HG03045 (cell line): ENCODE data around the gene ARHGAP22.

Source experiments
- ATAC-seq: cut with Tn5 transposase; IDR thresholded peaks from one replicate; pipeline ENCODE4 v1.9.1; 2021; ENCODE audit warnings: mild to moderate bottlenecking, moderate library complexity; ENCODE audit not compliant: unreplicated experiment

ARHGAP22 gene

DNA sequence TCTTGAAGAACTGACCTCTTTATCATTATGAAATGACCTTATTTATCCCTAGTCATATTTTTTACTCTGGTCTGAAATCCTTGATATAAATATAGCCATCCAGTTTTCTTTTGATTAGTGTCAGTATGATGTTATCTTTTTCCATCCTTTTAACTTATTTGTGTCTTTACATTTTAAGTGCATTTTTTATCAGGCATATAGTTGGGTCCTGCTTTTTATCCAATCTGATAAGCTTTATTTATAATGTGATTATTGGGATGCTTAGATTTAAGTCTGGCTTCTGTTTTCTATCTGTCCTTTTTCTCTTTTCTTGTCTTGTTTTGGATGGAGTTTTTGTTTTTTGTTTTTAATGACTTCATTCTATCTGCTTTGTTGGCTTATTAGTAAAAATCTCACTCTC, 119.2 kb downstream of the ARHGAP22 start:
- ATAC-seq, result no peak

GRCh38 chr10:48484911-48485310, 120.0 kb downstream of the ARHGAP22 start:
- ATAC-seq, result no peak

GRCh38 chr10:48482207-48482606, 122.7 kb downstream of the ARHGAP22 start:
- ATAC-seq, result no peak

DNA sequence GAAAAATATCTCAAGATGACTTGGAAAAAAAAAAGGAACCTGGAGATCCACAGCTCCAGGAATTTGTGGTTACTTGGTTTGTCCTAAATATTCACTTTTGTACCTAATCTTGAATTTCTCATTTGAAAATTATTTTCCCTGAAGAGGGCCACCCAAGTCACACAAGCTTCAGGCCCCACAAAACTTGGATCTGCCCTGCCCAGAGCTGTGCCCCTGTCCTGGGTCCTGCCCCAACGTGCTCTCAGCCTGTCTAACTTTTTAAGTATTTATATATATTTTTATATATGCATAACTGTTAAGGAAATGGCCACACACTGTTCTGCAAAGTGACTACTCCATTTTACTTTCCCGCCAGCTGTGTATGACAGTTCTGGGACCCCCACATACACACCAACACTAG, 123.5 kb downstream of the ARHGAP22 start:
- ATAC-seq, result no peak

DNA sequence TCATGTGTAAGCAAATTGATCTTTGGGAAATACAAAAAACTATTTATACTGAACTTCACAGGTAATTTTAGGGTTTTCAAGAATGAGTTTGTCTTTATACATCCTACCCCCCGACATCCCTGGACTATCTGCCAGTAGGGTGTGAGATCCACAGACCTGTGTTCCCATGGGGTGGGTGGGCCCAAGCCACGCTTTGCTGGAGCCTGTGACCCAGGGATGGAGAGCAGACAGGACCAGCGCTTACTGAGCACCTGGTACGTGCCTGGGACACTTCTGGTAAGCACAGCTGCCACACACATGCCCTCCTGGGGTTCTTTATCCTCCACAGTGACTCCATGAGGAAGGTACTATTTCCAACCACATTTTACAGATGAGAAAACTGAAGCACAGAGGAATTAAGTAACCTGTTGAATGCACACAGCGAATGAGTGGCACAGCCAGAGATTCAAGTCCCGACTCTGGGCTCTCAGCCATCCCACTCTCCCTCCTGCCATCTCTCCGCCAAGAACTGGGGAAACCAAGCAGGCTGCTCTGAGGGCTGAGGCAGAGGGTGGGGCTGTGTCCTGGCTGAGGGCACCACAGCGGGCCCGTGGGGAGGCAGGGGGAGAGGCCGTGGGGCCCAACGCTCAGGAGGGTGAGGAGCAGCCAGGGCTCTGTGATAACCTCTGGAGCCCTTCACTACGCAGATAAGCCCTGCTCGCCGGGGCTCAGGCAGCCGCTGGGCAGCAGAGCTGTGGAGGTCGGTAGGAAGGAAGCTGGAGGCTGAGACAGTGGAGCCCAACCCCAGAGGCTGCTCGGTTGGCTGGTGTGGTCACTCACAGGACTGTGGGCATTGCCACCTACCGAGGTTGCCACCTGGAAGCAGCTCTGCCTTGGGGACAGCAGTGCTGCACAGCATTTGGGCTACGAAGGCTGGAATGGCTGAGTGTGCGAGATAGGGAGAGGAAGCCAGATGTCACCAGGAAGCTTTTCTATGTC, 124.2 kb downstream of the ARHGAP22 start:
- no peak for ATAC-seq

DNA sequence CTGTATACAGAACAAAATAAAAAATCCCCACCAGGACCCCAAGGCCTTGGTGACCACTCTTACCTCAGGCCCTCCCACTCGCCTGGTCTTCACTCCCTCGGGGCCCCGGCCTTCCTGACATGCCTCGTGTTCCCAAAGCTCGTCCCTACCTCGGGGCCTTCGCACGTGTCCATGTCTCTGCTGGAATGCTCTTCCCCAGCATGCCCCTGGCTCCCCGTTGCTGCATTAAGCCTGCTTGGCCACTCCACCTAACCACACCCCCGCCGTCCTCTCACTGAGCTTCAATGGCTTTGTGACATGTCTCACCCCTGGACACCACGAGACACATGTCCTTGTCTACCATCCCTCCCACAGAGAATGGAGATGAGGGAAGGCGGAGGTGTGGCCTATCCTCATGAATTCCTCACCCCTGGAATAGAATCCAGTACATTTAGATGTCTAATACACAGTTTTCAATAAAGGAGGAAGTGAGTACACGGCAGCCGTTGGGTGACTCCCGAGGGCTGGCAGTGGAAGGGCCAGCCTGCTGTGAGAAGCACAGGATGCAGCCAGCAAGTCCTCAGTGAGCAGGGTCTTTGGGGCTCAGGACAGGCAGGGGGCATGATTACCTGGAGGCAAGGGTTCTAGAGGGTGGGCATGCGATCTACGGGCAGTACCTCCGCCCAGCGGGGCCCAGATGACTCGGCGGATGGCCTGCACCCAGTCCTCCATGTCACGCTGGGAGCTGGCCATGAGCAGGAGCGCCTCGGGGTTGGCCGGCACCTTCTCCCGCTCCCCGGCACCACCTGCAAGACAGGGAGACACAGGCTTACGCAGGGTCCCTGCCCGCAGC, 125.7 kb downstream of the ARHGAP22 start:
- no peak for ATAC-seq

DNA sequence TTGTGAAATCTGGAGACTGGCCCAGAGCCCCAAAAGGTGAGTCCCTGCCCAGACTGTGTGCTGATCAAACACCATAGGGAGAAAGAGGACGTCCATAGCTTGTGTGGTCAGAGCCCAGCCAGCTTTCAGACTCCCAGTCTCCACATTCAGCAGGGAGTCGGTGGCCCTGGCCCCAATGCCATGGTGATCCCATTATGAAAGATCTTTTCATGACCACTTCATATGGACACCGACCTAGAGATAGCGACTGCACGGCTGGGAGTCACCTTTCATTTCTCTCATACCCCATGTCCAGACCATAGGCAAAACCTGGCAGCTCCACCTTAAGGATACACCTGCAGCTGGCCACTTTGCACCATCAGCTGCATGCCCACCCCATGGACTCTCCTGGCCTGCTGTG, 126.4 kb downstream of the ARHGAP22 start:
- no peak for ATAC-seq

GRCh38 chr10:48477616-48478015, 127.3 kb downstream of the ARHGAP22 start:
- ATAC-seq, result no peak

DNA sequence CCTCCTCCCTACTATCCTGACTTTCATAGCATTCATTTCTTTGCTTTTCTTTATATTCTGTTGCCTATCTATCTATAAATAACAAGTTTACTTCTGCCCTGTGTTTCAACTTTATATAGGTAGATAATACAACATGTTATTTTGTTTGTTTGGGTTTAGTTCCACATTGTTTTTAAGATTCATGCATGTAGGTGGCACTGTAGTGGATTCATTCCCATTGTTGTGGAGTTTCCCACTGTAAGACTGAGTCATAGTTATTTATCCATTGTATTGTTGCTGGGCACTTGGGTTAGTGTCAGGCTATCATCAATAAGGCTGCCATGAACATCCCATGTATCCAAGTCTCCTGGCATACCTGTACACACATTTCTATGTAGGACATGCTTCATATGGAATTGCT, 127.7 kb downstream of the ARHGAP22 start:
- ATAC-seq, result no peak

DNA sequence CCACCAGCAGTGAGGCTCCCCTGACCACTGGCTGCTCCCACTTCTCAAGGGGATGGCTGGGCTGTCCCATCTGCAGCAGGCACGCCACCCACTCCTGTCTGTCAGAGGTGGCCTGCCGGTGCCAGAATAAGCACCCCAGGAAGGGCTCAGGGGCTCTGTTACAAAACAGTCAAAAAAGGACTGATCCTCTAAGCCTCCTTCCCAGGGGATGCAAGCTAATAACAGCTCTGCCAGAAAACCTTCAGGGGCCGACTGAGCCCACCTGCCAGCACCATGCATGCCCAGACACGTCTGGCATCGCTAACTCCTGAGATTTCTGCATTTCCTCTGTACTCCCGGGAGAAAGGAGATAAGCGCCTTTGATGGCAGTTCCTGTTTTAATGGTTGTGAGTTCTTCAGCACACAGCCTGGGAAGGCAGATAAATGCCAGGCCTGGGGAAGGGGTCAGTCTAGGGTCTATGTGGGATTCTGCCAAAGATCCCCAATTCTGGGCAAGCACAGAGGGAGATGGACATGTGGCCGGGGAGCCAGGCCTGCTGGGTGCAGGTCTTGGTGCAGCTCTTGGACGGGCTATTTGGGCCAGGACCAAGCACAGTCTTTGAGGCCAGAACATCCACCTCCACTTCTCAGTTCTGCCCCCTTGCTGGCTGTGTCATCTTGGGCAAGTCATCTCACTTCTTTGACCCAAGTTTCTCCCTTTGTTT, 128.4 kb downstream of the ARHGAP22 start:
- no peak for ATAC-seq

DNA sequence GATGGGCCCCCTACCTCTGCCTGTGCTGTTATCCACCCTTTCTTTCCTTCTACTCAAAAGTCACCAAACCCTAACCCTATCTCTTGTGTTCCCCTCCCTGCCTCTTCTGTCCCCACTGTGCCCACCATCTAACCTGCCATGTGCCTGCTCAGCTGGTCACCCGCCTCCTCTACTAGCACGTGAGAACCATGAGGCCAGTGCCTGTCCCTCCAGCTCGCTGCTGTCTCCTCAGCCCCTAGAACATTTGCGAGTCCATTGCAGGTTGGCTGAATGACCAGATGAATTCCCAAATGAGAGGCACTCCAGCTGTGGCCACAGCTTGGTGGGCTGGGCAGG, 129.0 kb downstream of the ARHGAP22 start:
- no peak for ATAC-seq

DNA sequence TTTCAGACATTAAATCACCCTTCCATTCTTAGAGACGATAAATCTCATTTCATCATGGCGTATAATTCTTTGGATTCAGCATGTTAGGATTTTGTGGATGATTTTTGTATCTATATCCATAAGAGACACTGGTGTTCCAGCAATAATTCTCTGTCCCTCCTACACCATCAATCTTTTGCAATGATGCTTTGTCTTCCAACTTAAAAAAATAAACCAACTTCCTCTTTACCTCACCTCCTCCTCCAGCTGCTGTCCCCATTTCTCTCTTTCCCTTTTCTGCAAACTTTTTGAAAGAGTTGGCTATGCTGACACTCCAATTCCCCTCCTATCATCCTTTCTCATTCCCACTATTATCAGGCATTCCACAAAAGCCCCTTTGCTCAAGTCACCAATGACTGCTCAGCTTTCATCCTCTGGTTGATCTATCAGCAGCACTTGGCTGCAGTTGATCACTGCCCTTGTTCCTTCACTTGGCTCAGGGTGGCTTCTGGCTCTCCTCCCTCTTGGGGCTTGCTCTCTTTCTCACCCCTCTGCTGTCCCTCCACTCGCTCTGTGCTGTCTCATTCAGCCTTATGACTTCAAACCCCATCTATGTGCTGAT, 130.0 kb downstream of the ARHGAP22 start:
- no peak for ATAC-seq

DNA sequence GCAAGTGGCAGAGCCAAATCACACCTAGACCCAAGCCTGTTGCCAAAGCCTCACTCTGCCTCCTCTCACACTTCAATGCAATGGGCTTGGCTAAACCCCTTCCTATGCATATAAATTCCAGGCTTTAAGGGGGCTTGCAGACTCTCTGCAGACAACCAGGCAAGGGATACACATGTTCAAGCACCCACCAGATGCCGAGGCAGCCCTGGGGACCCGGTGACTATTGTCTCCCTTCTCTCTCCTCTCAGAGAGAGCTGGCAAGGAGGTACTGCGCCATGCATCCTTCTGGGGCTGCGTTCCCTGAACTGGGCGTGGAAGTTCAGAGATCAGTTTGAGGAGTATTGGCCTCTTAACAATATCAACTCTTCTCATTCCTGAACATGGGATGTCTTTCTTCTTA, 131.2 kb downstream of the ARHGAP22 start:
- ATAC-seq, result no peak

DNA sequence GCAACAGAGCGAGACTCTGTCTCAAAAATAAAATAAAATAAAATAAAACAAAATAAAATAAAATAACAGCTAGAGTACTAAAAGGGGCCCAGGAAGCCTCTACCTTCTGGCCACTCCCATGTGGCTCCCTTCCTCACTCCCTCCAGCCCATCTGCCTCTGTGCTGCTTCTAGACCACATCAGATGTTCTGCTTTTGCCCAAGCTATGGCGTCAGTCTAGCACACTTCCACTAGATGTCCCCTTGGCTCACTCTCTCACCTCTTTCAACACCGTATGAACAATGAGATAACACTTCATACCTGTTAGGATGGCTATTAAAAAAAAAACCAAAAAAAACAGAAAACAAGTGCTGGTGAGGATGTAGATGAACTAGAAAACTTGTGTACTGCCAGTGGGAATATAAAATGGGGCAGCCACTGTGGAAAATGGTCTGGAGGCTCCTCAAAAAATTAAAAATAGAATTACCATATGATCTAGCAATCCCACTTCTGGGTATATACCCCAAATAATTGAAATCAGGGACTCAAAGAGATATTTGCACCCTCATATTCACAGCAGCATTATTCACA, 132.3 kb downstream of the ARHGAP22 start:
- no peak for ATAC-seq

- no peak for ATAC-seq
These were observed 133.7 kb downstream of the ARHGAP22 start for GRCh38 chr10:48470893-48471805.

GRCh38 chr10:48470115-48470892, 134.6 kb downstream of the ARHGAP22 start:
- ATAC-seq, result no peak

- ATAC-seq, result no peak
These were observed 135.3 kb downstream of the ARHGAP22 start for GRCh38 chr10:48469516-48470020.

DNA sequence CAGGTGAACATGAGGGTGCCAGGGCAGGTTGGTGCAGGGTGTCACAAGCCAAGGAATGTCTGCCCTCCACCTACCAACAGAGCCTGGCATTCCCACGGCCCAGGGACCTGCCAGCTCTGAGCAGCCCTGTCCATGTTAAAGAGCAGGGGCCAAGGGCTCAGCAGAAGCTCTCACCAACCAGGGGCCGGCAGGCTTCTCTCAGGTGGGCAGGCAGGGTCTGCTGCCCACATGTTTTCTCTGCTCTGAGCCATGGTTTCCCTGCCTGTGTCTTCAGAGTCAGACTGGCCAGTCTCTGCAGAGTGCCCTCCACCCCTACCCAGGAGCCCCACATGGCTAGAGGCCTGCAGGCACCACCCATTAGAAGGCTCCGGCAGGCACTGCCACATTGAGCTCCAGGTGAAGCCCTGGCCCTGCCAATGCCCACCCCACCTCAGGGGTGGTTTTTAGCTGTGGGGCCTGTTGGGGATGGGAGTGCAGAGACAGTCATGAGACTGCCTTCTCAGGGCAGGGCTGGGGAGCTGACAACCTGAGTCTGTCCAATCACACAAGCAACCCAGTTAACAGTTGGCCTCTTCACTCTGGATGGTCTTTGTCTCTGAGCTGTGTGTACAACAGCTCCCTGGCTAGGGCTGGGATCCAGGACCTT, 135.9 kb downstream of the ARHGAP22 start:
- ATAC-seq, result no peak
